Thyroid gland (tissue), 4 donors: ENCODE data around the gene PHF19. TPM values are rescaled to one million over a fixed set of nuclear protein-coding genes. Genes with fewer than 3 reads are reported as not detected.
A peak's percentile ranks its signal among the peaks of the same experiment; 100 is the strongest.

Experiments
- DNase-seq, 2 donors: peaks; one replicate each; pipeline ENCODE4 v3.0.0-alpha.2; 2019
- H3K27ac ChIP-seq, 3 donors: fragments of 200-600 bp; sonication (generic); 1 replicate in 2 of 3; 2 replicates in 1 of 3; pipeline ENCODE4 v1.5.1; 2016 to 2019; ENCODE audit warnings: mild to moderate bottlenecking in 1 of 3, moderate library complexity in 1 of 3
- H3K27me3 ChIP-seq: fragments of 200-600 bp; sonication (generic); one replicate; pipeline ENCODE4 v1.5.1; 2019
- H3K36me3 ChIP-seq, 2 donors: fragments of 200-600 bp; sonication (generic); one replicate each; pipeline ENCODE4 v1.5.1; 2016 to 2019
- H3K4me1 ChIP-seq, 2 donors: fragments of 200-600 bp; sonication (generic); one replicate each; pipeline ENCODE4 v1.5.1; 2017 to 2019
- H3K4me3 ChIP-seq, 3 donors: fragments of 200-600 bp; sonication (generic); replicated peaks in 1 of 3; 1 replicate in 2 of 3; 2 replicates in 1 of 3; pipeline ENCODE4 v1.5.1; 2016; ENCODE audit warnings: mild to moderate bottlenecking in 1 of 3
- H3K9me3 ChIP-seq: fragments of 200-600 bp; sonication (generic); one replicate; pipeline ENCODE4 v1.5.1; 2017
- CTCF ChIP-seq, 6 experiments: fragments of 200-600 bp in 3 of 6; fragments of 450-650 bp in 3 of 6; sonication (generic) in 3 of 6; IDR thresholded peaks; one replicate each; pipeline ENCODE4 v1.5.1; 2016 to 2019; ENCODE audit warnings: antibody characterized with exemption in 6 of 6, mild to moderate bottlenecking in 2 of 6, inconsistent platforms in 1 of 6, moderate library complexity in 1 of 6
- POLR2A ChIP-seq, 2 donors: fragments of 450-650 bp; IDR thresholded peaks; one replicate each; pipeline ENCODE4 v1.6.1; 2017; ENCODE audit warnings: antibody characterized with exemption in 2 of 2, mild to moderate bottlenecking in 2 of 2, moderate library complexity in 1 of 2
- WGBS, 2 donors: methylation state at CpG; one replicate each; pipeline ENCODE4 v1.1.5; 2017; 5-methylcytosine and 5-hydroxymethylcytosine counted together
- intact Hi-C: fragments of 100-400 bp; cut with DNase I; formaldehyde crosslinking; loops from one replicate; pipeline ENCODE4 v1.15.1; 2023
- total RNA-seq, 4 donors: library from RNA; depleted of rRNA; stranded (reverse); fragments of >200 nt; gene quantifications; one replicate each; pipeline ENCODE4 v1.2.3, GENCODE V29; 2016

Gene PHF19
- total RNA-seq, 4 donors from 2014 or later = 10.8 to 24.1 (median 13.1) TPM

DNA sequence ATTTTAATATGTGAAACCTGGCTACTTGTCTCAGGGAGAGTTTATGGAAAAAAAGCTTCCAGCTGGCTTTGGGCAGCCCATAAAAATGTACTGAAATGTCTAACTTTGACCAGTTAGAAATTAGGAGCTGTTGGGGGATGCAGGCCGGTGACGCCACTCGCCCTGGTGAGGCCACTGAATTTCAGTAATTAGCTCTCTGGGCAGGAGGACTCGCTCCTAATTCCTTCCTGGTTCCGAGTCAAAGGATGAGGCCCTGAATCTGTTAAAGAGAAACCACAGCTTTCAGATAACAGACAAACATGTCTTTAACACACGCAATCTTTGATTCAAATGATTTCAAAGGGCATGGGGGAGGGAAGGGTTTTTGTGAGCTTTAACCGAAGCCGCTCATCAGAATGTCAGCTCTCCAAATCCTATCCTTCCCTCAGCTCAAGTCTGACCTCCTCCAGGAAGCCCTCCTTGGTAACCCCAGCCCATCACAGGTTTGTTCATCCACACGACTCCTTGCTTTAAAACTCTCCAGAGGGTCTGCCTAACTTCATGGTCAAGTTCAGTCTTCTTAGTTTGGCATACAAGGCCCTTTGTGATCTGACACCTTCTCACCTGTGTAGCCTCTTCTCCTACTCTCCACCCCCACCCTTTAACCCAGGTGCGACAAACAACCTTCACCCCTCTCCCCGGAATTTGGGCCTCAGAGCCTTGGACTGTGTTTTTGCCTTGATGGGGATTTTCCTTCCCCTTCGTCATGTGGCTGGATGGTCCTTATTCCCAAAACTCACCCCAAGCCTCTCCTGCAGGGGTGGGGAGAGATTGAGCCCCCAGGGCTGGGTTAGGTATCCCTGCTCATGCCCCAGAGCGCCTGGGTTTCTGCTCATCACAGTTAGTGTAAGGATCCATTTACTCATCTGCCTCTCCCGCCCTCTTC, 13.6 kb upstream of the PHF19 start:
- Histone ChIP-seq H3K27ac (peak overlapping the region in 1 of 3 donors; percentile 45), H3K27me3 (no peaks in the 10 kb centered on the region), H3K9me3 (no peaks in the 10 kb centered on the region), H3K36me3 (no peaks in the 10 kb centered on the region), H3K4me3 (no peak overlapping the region), H3K4me1 (peaks cover 0 to 4% of the 10 kb centered on the region in 2 donors)
- TF ChIP-seq CTCF (IDR thresholded peaks at IDR 0.05) (no peak), POLR2A (IDR thresholded peaks at IDR 0.05) (no peak)
- intact Hi-C loops = no loop called here
- DNase-seq = no peak
- 73 to 83% methylated on average over 14 of the region's 14 CpGs for WGBS, 2 donors

DNA sequence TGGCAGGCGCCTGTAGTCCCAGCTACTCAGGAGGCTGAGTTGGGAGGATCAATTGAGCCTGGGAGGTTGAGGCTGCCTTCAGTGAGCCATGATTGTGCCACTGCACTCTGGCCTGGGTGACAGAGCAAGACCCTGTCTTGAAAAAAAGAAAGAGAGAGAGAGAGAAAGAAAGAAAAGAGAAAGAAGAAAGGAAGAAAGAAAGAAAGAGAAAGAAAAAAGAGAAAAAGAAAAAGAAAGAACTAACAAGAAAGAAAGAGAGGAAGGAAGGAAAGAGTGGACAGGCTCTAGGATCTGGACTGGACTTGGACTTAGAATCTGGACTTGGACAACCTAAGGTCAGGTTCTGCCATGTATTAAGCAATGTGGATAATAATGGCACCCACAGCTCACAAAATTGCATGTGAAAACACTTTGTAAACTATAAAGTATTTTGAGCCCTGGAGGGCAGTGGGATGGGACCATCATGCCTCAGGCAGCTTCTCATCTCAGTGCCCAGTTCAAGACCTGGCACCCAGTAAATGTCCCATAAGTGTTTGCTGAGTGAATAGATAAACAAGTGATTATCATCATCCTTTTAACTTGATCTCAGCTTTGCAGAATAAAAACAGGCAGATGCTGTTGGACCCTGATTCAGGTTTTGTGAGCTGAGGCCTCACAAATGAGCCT, 12.8 kb upstream of the PHF19 start:
- H3K27me3 ChIP-seq = no peaks in the 10 kb centered on the region
- no peak for DNase-seq
- WGBS, 2 donors = 97 to 100% methylated on average over 1 of the region's 1 CpG
- no peaks in the 10 kb centered on the region for H3K36me3 ChIP-seq
- intact Hi-C loops = no loop called here
- no peaks in the 10 kb centered on the region for H3K9me3 ChIP-seq
- TF ChIP-seq CTCF (IDR thresholded peaks at IDR 0.05) (no peak), POLR2A (IDR thresholded peaks at IDR 0.05) (no peak)
- H3K27ac ChIP-seq = no peak overlapping the region
- H3K4me1 ChIP-seq = peaks cover 0 to 3% of the 10 kb centered on the region in 2 donors
- H3K4me3 ChIP-seq = no peak overlapping the region

- Histone ChIP-seq H3K4me1 (no peaks in the 10 kb centered on the region), H3K9me3 (no peaks in the 10 kb centered on the region), H3K4me3 (no peak overlapping the region), H3K27me3 (no peaks in the 10 kb centered on the region), H3K36me3 (no peaks in the 10 kb centered on the region), H3K27ac (no peak overlapping the region)
- DNase-seq = no peak
- TF ChIP-seq POLR2A (IDR thresholded peaks at IDR 0.05) (no peak), CTCF (IDR thresholded peaks at IDR 0.05) (no peak)
- intact Hi-C loops = no loop called here
Observed at GRCh38 chr9:120888626-120889025, 11.6 kb upstream of the PHF19 start.

DNA sequence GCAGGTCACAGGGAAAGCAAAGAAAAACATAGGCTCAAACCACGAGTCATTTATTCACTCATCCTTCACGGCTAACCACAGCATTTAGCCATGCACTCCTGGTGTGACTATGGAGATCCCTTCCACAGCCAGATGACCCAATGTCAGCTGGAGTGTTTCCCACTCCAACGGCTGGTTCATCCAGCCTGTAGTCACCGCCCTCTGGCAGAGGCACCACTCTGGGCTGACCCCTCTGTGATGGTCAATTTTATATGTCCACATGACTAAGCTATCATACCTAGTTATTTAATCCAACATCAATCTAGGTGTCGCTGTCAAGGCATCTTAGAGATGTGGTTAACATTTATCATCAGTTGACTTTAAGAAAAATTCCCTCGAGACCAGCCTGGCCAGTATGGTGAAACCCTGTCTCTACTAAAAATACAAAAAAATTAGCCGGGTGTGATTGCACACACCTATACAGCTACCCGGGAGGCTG, 9.5 kb upstream of the PHF19 start:
- H3K9me3 ChIP-seq = no peaks in the 10 kb centered on the region
- DNase-seq = no peak
- no peaks in the 10 kb centered on the region for H3K4me1 ChIP-seq
- intact Hi-C loops = no loop called here
- TF ChIP-seq POLR2A (IDR thresholded peaks at IDR 0.05) (no peak), CTCF (IDR thresholded peaks at IDR 0.05) (no peak)
- H3K4me3 ChIP-seq = no peak overlapping the region
- no peaks in the 10 kb centered on the region for H3K36me3 ChIP-seq
- H3K27ac ChIP-seq = no peak overlapping the region
- no peaks in the 10 kb centered on the region for H3K27me3 ChIP-seq
- WGBS, 2 donors = 66 to 76% methylated on average over 8 of the region's 8 CpGs

DNA sequence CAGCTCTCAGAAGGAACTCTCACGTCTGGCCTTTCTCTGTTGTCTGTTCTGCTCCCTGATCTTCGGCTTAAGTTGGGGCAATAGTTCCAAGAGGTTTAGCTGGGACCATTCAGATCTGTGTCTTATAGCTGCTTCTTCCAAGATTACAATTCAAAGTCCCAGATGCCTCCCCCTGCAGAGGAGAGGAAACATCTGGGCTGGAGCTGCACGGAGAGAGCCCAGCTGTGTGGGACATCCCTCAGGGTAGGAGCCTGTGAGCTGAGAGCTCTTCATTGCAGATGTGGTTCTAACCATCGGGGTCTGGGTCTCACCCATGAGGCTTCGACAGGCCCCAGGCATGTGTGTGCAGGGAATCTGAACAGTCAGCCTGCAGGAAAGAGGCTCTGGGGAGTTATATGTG, 9.0 kb upstream of the PHF19 start:
- Histone ChIP-seq H3K4me3 (no peak overlapping the region), H3K36me3 (no peaks in the 10 kb centered on the region), H3K27ac (no peak overlapping the region), H3K27me3 (no peaks in the 10 kb centered on the region), H3K4me1 (no peaks in the 10 kb centered on the region), H3K9me3 (no peaks in the 10 kb centered on the region)
- intact Hi-C loops = no loop called here
- 58 to 65% methylated on average over 5 of the region's 5 CpGs for WGBS, 2 donors
- TF ChIP-seq CTCF (IDR thresholded peaks at IDR 0.05) (no peak), POLR2A (IDR thresholded peaks at IDR 0.05) (no peak)
- no peak for DNase-seq
